IPS-18a (cell line): ENCODE data around the gene NEU4.
A peak's percentile ranks its signal among the peaks of the same experiment; 100 is the strongest.
"Not testable (repeated sequence)": the region's sequence is repeated elsewhere in the genome, so short reads cannot be mapped to it uniquely, and the experiment has no call there.

ENCODE experiments used
- H3K27ac ChIP-seq: one replicate; pipeline ENCODE4 v1.5.1; 2013; ENCODE audit warnings: low read length
- H3K27me3 ChIP-seq: one replicate; pipeline ENCODE4 v1.6.1; 2013; ENCODE audit warnings: mild to moderate bottlenecking, low read length; ENCODE audit not compliant: control insufficient read depth, insufficient read depth
- H3K36me3 ChIP-seq: one replicate; pipeline ENCODE4 v1.6.1; 2013; ENCODE audit warnings: low read depth, low read length; ENCODE audit not compliant: control insufficient read depth
- H3K4me1 ChIP-seq: one replicate; pipeline ENCODE4 v1.6.1; 2013; ENCODE audit warnings: low read depth, low read length; ENCODE audit not compliant: control insufficient read depth
- H3K4me3 ChIP-seq: one replicate; pipeline ENCODE4 v1.5.1; 2013; ENCODE audit warnings: low read length
- H3K9ac ChIP-seq: one replicate; pipeline ENCODE4 v1.6.1; 2013; ENCODE audit warnings: mild to moderate bottlenecking, low read length, moderate library complexity
- H3K9me3 ChIP-seq: one replicate; pipeline ENCODE4 v1.6.1; 2013; ENCODE audit warnings: low read depth, low read length; ENCODE audit not compliant: control insufficient read depth

Gene NEU4

DNA sequence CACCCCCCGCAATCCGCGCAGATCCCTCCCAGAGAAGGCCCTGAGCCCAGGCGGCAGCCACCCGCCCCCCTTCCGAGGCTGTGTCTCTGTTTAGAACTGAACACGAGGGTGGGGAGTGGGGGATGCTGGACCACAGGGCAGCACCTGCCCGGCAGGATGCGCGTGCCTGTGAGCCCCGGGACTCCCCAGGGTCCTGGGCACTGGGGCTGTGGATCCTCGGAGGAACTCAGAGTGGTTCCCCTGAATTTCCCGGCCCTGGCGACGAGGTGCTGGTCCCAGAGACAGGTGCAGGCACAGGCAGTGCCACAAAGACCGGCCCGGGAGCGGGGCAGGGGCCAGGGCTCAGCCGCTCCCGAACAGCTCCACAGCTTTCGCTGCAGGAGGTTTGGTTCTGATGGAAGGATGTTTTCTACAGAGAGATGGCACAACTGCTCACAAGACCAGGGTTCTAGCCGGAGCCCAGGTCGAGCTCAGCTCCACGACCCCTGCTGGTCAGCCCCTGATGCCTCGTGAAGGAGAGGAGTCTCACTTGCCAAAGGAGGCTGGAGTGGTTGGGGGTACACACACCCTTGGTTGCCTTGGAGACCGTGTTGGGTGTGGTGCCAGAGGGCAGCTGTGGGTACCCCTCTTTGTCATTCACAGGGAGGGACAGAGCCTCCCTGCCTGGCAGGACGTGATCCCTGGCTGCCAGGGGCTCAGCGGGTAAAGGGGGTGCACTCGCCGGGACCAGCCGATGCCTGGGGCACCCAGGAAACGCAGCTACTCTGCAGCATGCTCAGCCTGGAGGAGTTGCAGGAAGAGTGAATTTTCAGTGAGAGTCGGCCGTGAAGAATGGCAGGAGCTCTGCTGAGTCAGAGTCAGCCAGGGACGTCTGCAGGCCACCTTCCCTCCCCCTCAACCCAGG, 4.4 kb upstream of the NEU4 start:
- Histone ChIP-seq H3K27me3 (peaks cover 43% of the 10 kb centered on the region), H3K4me3 (peak overlapping the region; percentile 50), H3K4me1 (peaks cover 14% of the 10 kb centered on the region), H3K27ac (no peak overlapping the region), H3K36me3 (no peaks in the 10 kb centered on the region), H3K9me3 (no peaks in the 10 kb centered on the region), H3K9ac (no peak overlapping the region)

GRCh38 chr2:241806217-241806616, 2.8 kb upstream of the NEU4 start:
- H3K9me3 ChIP-seq, H3K27ac ChIP-seq, H3K36me3 ChIP-seq, H3K9ac ChIP-seq, H3K4me3 ChIP-seq: not testable (repeated sequence)
- Histone ChIP-seq H3K27me3 (peaks cover 52% of the 10 kb centered on the region), H3K4me1 (peaks cover 14% of the 10 kb centered on the region)

DNA sequence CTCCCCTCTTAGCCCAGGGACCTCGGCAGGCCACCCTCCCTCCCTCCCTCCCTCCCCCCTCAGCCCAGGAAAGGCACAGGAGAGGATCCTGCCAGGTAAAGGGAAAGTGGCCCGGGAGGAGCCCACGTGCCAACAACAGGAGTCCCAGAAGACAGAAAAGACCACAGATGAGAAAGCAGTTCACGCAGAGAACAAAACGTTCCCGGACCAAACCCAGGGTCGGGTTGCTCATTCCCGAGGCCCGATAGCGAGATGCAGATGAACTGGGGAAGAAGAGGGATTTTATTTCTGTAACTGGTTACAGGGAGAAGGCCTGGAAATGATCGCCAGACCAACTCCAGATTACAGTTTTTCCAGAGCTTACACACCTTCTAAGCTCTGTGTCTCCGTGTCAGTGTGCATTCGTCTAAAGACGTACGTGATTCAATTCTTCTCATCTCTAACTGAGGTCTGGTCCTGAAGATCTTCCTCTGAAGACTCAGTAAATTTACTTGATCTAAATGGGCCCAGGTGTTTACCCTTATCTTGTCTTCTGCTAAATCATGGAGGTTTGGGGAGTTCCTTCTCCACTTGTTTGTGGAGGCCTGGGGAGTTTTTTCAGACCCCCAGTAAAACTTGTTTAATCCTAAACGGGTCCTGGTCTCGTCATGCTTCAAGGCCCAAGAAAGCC, 807 bp upstream of the NEU4 start:
- Histone ChIP-seq H3K27me3 (peaks cover 44% of the 10 kb centered on the region), H3K36me3 (no peaks in the 10 kb centered on the region), H3K9ac (no peak overlapping the region), H3K4me1 (peaks cover 14% of the 10 kb centered on the region), H3K9me3 (no peaks in the 10 kb centered on the region), H3K4me3 (no peak overlapping the region), H3K27ac (no peak overlapping the region)

DNA sequence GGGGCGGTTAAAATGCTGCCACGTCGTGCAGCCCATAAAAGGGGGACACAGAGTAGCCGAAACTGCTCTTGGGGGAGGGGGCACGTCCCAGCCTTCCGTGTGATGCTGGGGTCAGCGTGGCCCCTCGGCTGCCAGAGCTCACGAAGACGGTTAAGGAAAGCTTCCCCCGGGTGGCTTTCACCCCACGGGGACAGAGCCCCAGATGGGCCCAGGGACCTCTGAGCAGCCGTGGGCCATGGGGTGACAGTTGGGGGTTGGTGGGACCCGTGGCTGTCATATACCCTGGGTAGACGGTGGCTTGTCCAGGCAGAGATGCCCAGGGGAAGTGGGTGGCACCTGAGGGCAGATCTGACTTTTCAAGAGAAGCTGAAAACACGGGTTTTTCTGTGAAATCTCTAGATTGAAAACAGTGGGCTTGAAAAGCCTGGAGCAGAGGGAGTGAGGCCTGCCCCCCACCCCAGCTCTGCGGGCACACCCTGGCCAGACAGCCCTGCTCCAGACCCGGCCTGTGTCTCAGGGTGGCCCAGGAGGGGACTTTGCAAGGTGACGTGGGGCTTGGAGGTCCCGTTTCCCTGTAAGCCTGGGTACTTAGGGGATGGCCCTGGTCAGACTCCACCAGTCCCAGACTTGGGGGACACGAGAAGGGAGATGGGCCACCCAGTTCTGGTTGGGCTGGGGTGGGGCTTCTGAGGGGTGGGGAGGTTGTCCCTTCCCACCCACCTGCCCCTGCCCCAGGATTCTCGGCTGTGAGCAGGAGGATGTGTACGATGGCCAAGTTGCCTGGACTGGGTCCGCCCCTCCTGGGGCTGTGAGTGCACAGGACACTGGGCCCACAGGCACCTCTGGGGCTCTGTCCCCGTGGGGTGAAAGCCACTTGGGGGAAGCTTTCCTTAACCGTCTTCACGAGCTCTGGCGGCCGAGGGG, 652 bp downstream of the NEU4 start:
- Histone ChIP-seq H3K27ac (no peak overlapping the region), H3K9me3 (no peaks in the 10 kb centered on the region), H3K4me1 (peaks cover 9% of the 10 kb centered on the region), H3K9ac (no peak overlapping the region), H3K4me3 (no peak overlapping the region), H3K27me3 (peaks cover 29% of the 10 kb centered on the region), H3K36me3 (no peaks in the 10 kb centered on the region)

DNA sequence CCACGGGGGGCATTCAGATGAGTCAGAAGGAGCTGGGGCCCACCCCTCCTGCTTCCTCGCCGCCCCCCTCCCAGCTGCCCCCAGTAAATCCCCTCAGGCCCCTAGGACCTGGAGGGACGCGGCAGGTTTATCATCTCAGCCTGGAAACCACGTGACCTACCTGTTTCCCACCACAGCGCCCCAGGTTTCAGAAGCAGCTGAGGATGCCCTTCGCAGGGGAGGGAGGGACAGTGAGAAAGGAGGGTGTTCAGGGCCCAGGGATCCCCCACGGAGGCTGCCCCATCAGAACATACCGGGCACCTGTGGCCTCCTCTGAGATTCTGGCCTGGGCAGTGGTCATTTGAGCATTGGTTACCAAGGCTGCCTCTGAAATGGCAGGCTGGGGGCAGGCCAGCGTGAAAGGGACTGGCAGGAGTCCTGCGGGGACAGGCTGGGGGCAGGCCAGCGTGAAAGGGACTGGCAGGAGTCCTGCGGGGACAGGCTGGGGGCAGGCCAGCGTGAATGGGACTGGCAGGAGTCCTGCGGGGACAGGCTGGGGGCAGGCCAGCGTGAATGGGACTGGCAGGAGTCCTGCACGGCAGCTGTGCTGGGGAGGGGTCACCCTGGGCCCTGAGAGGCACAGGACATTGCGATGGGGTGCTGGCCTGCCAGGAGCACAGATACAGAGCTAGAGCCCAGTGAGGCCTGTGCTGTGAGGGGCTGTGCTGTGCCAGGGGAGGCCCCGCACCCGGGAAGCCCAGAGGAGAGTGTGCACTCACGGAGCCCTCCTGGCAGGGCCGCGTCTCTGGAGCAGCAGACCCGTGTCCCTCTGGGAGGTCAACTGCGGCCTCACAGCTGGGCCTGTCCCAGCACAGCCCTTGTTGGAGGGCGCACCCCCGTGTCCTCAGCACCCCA, 1.6 kb downstream of the NEU4 start:
- Histone ChIP-seq H3K4me3 (no peak overlapping the region), H3K27ac (no peak overlapping the region), H3K4me1 (peaks cover 6% of the 10 kb centered on the region), H3K27me3 (peaks cover 25% of the 10 kb centered on the region), H3K9me3 (no peaks in the 10 kb centered on the region), H3K9ac (no peak overlapping the region), H3K36me3 (no peaks in the 10 kb centered on the region)

- H3K4me3 ChIP-seq: no peak overlapping the region
- no peak overlapping the region for H3K27ac ChIP-seq
- peaks cover 6% of the 10 kb centered on the region for H3K4me1 ChIP-seq
- H3K36me3 ChIP-seq: no peaks in the 10 kb centered on the region
- H3K9ac ChIP-seq: no peak overlapping the region
- H3K9me3 ChIP-seq: no peaks in the 10 kb centered on the region
- H3K27me3 ChIP-seq: peaks cover 25% of the 10 kb centered on the region
These were observed 2.4 kb downstream of the NEU4 start for GRCh38 chr2:241811201-241811951.

GRCh38 chr2:241811952-241812729, 3.1 kb downstream of the NEU4 start:
- Histone ChIP-seq H3K9ac (no peak overlapping the region), H3K27ac (no peak overlapping the region), H3K9me3 (no peaks in the 10 kb centered on the region), H3K4me3 (no peak overlapping the region), H3K36me3 (no peaks in the 10 kb centered on the region), H3K27me3 (peaks cover 25% of the 10 kb centered on the region), H3K4me1 (peaks cover 6% of the 10 kb centered on the region)

DNA sequence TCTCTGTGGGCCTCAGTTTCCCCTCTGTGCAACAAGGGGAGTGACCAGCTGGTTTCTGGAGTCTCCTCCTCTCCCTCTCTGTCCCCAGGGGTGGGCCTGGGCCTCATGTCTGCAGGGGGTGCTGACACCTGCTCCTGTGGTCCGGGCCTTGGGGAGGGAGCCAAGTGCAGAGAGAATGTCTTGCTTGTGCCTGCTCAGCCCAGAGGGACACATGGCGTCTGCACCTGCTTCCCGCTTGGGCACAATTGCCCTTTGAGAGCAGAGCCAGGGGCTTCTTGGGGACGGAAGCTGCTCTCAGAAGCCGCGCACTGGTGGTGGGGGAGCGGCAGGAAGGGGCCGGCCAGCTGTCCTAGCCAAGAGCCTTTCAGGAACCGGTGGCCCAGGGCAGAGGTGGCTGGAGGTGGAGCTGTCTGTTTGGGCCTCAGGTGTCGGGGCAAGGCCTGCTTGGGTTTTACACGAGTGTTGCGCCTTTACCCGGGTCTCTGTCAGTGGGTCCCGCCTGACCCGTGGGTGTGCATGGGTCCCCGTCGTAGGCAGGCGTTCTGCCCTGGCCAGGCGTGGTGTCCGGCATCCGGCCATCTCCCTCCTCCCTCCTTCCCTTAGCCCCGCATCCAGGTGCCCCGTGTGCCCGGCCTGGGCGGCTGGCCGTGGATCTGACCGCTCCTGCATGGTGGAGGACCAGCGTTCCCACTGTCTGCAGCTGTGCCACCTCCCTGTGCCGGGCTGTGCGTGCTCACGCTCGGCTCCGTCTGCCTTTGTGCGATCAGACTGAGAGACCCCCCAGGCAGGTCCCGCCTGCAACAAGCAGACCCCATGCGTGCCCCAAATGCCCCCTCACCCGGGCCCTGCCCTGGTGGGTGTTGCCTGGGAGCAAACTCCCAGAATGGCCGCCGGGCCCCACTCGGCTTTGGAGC, 4.0 kb downstream of the NEU4 start:
- no peak overlapping the region for H3K9ac ChIP-seq
- H3K36me3 ChIP-seq: no peaks in the 10 kb centered on the region
- H3K27me3 ChIP-seq: peaks cover 25% of the 10 kb centered on the region
- no peak overlapping the region for H3K4me3 ChIP-seq
- H3K4me1 ChIP-seq: peaks cover 6% of the 10 kb centered on the region
- no peaks in the 10 kb centered on the region for H3K9me3 ChIP-seq
- no peak overlapping the region for H3K27ac ChIP-seq

GRCh38 chr2:241813644-241814392, 4.8 kb downstream of the NEU4 start:
- Histone ChIP-seq H3K9me3 (no peaks in the 10 kb centered on the region), H3K9ac (no peak overlapping the region), H3K4me3 (no peak overlapping the region), H3K36me3 (no peaks in the 10 kb centered on the region), H3K4me1 (no peaks in the 10 kb centered on the region), H3K27me3 (peaks cover 17% of the 10 kb centered on the region), H3K27ac (no peak overlapping the region)
